ENCODE results near the gene MAGEE2.
A peak's percentile ranks its signal among the peaks of the same experiment; 100 is the strongest.
"Not testable (repeated sequence)": the region's sequence is repeated elsewhere in the genome, so short reads cannot be mapped to it uniquely, and the experiment has no call there.

MAGEE2 gene, protein sequence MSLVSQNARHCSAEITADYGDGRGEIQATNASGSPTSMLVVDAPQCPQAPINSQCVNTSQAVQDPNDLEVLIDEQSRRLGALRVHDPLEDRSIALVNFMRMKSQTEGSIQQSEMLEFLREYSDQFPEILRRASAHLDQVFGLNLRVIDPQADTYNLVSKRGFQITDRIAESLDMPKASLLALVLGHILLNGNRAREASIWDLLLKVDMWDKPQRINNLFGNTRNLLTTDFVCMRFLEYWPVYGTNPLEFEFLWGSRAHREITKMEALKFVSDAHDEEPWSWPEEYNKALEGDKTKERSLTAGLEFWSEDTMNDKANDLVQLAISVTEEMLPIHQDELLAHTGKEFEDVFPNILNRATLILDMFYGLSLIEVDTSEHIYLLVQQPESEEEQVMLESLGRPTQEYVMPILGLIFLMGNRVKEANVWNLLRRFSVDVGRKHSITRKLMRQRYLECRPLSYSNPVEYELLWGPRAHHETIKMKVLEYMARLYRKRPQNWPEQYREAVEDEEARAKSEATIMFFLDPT

GRCh38 chrX:75784680-75785491 is at the start of gene MAGEE2:
Gene MAGEE2 (minus strand): TSS chrX:75785254. CDS start chrX:75785051, 203 bp downstream.
- Mint-ChIP-seq H3K27ac (ENCODE audit: low read depth) (no peak within 1 kb of the TSS), H3K4me1 (no peaks in the 10 kb centered on the region), H3K9me3 (no peaks in the 10 kb centered on the region), H3K36me3 (ENCODE audit: insufficient read depth) (no peaks in the 10 kb centered on the region), H3K27me3 (no peaks in the 10 kb centered on the region), H3K4me3 (peak within 1 kb of the TSS; percentile 61)
- DNase-seq (ENCODE audit: low spot score in 2 of 2) (no peak), ATAC-seq (replicated peaks; ENCODE audit: extremely low read depth, poor library complexity, severe bottlenecking) (no peak)

GRCh38 chrX:75786290-75786689 is 1.2 kb upstream of the MAGEE2 start:
- ATAC-seq (replicated peaks; ENCODE audit: extremely low read depth, poor library complexity, severe bottlenecking) (no peak), DNase-seq (ENCODE audit: low spot score in 2 of 2) (no peak)
- no peaks in the 10 kb centered on the region for H3K27me3 Mint-ChIP-seq

GRCh38 chrX:75781611-75782010 is 3.4 kb downstream of the MAGEE2 start:
- no peak for ATAC-seq (replicated peaks; ENCODE audit: extremely low read depth, poor library complexity, severe bottlenecking)

More at GRCh38 chrX:75786290-75786689, 1.2 kb upstream of the MAGEE2 start:
- no peaks in the 10 kb centered on the region for H3K36me3 Mint-ChIP-seq (ENCODE audit: insufficient read depth)
- no peak overlapping the region for H3K4me3 Mint-ChIP-seq
- H3K4me1 Mint-ChIP-seq = no peaks in the 10 kb centered on the region
- no peak overlapping the region for H3K27ac Mint-ChIP-seq (ENCODE audit: low read depth)
- no peaks in the 10 kb centered on the region for H3K9me3 Mint-ChIP-seq

DNA sequence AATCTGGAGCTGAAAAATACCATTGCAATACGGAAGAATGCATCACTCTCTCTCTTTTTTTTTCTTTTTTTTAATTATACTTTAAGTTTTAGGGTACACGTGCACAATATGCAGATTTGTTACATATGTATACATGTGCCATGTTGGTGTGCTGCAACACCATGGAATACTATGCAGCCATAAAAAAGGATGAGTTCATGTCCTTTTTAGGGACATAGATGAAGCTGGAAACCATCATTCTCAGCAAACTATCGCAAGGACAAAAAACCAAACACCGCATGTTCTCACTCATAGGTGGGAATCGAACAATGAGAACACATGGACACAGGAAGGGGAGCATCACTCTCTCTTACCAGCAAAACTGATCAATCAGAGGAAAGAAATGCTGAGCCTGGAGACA is 17.0 kb downstream of the MAGEE2 start:
- not testable (repeated sequence) for H3K27me3 Mint-ChIP-seq; H3K4me1 Mint-ChIP-seq; H3K36me3 Mint-ChIP-seq (ENCODE audit: insufficient read depth); H3K27ac Mint-ChIP-seq (ENCODE audit: low read depth); H3K9me3 Mint-ChIP-seq; H3K4me3 Mint-ChIP-seq; DNase-seq (ENCODE audit: low spot score in 2 of 2); ATAC-seq (replicated peaks; ENCODE audit: extremely low read depth, poor library complexity, severe bottlenecking)

More at GRCh38 chrX:75781611-75782010, 3.4 kb downstream of the MAGEE2 start:
- DNase-seq (ENCODE audit: low spot score in 2 of 2) = no peak
- Mint-ChIP-seq H3K4me1 (no peaks in the 10 kb centered on the region), H3K36me3 (ENCODE audit: insufficient read depth) (no peaks in the 10 kb centered on the region), H3K9me3 (no peaks in the 10 kb centered on the region), H3K4me3 (no peak overlapping the region), H3K27ac (ENCODE audit: low read depth) (no peak overlapping the region), H3K27me3 (no peaks in the 10 kb centered on the region)

- H3K27me3 Mint-ChIP-seq = no peaks in the 10 kb centered on the region
- no peaks in the 10 kb centered on the region for H3K9me3 Mint-ChIP-seq
- no peak for ATAC-seq (replicated peaks; ENCODE audit: extremely low read depth, poor library complexity, severe bottlenecking)
- peaks cover 5% of the 10 kb centered on the region for H3K36me3 Mint-ChIP-seq (ENCODE audit: insufficient read depth)
- H3K4me1 Mint-ChIP-seq = peaks cover 23% of the 10 kb centered on the region
- H3K27ac Mint-ChIP-seq (ENCODE audit: low read depth) = no peak overlapping the region
- no peak for DNase-seq (ENCODE audit: low spot score in 2 of 2)
- H3K4me3 Mint-ChIP-seq = no peak overlapping the region
Measured at GRCh38 chrX:75748431-75748830, 36.6 kb downstream of the MAGEE2 start.

DNA sequence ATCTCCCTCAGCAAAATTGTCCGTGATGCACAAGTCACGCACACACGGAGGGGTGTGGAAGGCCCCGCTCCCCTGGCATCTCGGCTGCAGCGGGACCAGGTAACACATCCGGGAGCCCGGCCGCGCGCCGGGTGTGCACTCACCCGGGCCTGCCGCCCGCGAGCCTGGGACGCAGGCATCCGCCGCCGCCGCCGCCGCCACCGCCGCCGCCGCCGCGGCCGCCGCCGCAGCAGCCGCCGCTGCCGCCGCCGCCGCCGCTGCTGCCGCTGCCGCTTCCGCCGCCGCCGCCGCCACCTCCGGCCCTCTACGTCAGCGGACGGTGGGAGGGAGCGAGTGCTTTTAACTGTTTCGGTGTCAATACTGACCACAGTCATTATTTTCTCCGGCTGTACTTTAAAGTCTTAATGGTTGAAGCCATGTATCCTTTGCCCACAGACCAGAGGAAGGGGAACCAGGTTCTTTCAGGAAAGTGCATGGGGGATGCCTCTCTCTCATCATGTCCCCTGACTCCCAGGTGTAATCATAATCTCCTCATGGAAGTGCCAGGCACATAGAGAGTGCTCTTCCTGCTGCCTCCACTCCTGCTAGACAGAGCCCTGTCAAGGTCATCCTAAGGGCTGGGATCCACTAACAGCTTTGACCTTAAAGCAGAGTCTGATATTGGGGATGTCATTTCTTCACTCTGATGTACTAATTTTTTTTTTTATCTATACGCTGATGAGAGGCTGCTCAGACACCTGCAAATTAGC is 38.0 kb downstream of the MAGEE2 start:
- DNase-seq (ENCODE audit: low spot score in 2 of 2) (no peak), ATAC-seq (replicated peaks; ENCODE audit: extremely low read depth, poor library complexity, severe bottlenecking) (peak; percentile 32)
- Mint-ChIP-seq H3K4me3 (peak overlapping the region; percentile 77), H3K4me1 (peaks cover 23% of the 10 kb centered on the region), H3K36me3 (ENCODE audit: insufficient read depth) (peaks cover 5% of the 10 kb centered on the region), H3K27me3 (no peaks in the 10 kb centered on the region), H3K27ac (ENCODE audit: low read depth) (peak overlapping the region; percentile 77), H3K9me3 (no peaks in the 10 kb centered on the region)
